Astrocyte (in vitro differentiated cells and primary cell): Measurements from ENCODE around the gene POU3F2.

Experiments used
- EZH2 ChIP-seq: IDR thresholded peaks from 2 replicates; pipeline ENCODE4 v1.6.1; 2012; ENCODE audit warnings: mild to moderate bottlenecking, low read length, inconsistent platforms; ENCODE audit not compliant: insufficient read depth
- TF ChIP-seq, protein P1 (sequence below): IDR thresholded peaks from 2 replicates; pipeline ENCODE4 v1.5.1; 2011; ENCODE audit warnings: low read depth, mild to moderate bottlenecking, inconsistent platforms, low read length, moderate library complexity; ENCODE audit not compliant: insufficient read depth

- TF ChIP-seq EZH2: no peak
- TF ChIP-seq, protein P1, sequence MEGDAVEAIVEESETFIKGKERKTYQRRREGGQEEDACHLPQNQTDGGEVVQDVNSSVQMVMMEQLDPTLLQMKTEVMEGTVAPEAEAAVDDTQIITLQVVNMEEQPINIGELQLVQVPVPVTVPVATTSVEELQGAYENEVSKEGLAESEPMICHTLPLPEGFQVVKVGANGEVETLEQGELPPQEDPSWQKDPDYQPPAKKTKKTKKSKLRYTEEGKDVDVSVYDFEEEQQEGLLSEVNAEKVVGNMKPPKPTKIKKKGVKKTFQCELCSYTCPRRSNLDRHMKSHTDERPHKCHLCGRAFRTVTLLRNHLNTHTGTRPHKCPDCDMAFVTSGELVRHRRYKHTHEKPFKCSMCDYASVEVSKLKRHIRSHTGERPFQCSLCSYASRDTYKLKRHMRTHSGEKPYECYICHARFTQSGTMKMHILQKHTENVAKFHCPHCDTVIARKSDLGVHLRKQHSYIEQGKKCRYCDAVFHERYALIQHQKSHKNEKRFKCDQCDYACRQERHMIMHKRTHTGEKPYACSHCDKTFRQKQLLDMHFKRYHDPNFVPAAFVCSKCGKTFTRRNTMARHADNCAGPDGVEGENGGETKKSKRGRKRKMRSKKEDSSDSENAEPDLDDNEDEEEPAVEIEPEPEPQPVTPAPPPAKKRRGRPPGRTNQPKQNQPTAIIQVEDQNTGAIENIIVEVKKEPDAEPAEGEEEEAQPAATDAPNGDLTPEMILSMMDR: no peak
Measured at GRCh38 chr6:98832284-98833056, 1.9 kb upstream of the POU3F2 start.
